HG02884 (cell line): ENCODE measurements around the gene ZNF74.
"Not testable (repeated sequence)": the region's sequence is repeated elsewhere in the genome, so short reads cannot be mapped to it uniquely, and the experiment has no call there.

Source experiments
- ATAC-seq: cut with Tn5 transposase; IDR thresholded peaks from one replicate; pipeline ENCODE4 v1.9.1; 2021; ENCODE audit warnings: mild to moderate bottlenecking, moderate library complexity; ENCODE audit not compliant: unreplicated experiment

ZNF74 gene

GRCh38 chr22:20393705-20394476 is at the start of gene ZNF74:
TSS of gene ZNF74 (plus strand) at chr22:20394151. CDS start at chr22:20394629, 478 bp downstream.
- peak; percentile 55 for ATAC-seq

- ATAC-seq, result not testable (repeated sequence)
These were observed 47.4 kb upstream of the ZNF74 start for GRCh38 chr22:20346553-20346952.

GRCh38 chr22:20352536-20352935 is 41.4 kb upstream of the ZNF74 start:
- not testable (repeated sequence) for ATAC-seq

GRCh38 chr22:20354238-20354975 is 39.5 kb upstream of the ZNF74 start:
- no peak for ATAC-seq

GRCh38 chr22:20355939-20356636 is 37.9 kb upstream of the ZNF74 start:
- ATAC-seq, result not testable (repeated sequence)

GRCh38 chr22:20356906-20357305 is 37.0 kb upstream of the ZNF74 start:
- ATAC-seq, result not testable (repeated sequence)

GRCh38 chr22:20357967-20358366 is 36.0 kb upstream of the ZNF74 start:
- ATAC-seq, result not testable (repeated sequence)

- not testable (repeated sequence) for ATAC-seq
These were observed 35.3 kb upstream of the ZNF74 start for GRCh38 chr22:20358503-20359239.

- not testable (repeated sequence) for ATAC-seq
These were observed 33.7 kb upstream of the ZNF74 start for GRCh38 chr22:20360261-20360660.

- not testable (repeated sequence) for ATAC-seq
These were observed 32.8 kb upstream of the ZNF74 start for GRCh38 chr22:20360866-20361751.

GRCh38 chr22:20361752-20362229 is 32.2 kb upstream of the ZNF74 start:
- not testable (repeated sequence) for ATAC-seq

GRCh38 chr22:20362403-20362802 is 31.5 kb upstream of the ZNF74 start:
- ATAC-seq, result not testable (repeated sequence)

GRCh38 chr22:20364335-20365260 is 29.4 kb upstream of the ZNF74 start:
- ATAC-seq, result not testable (repeated sequence)

GRCh38 chr22:20366841-20367240 is 27.1 kb upstream of the ZNF74 start:
- not testable (repeated sequence) for ATAC-seq

- not testable (repeated sequence) for ATAC-seq
These were observed 25.1 kb upstream of the ZNF74 start for GRCh38 chr22:20368875-20369274.

GRCh38 chr22:20371687-20372086 is 22.3 kb upstream of the ZNF74 start:
- not testable (repeated sequence) for ATAC-seq

GRCh38 chr22:20372406-20372854 is 21.5 kb upstream of the ZNF74 start:
- not testable (repeated sequence) for ATAC-seq

- not testable (repeated sequence) for ATAC-seq
These were observed 20.7 kb upstream of the ZNF74 start for GRCh38 chr22:20373195-20373706.
